Aorta (tissue), 5 donors: Measurements from ENCODE around the gene ZNF629. TPM values are rescaled to one million over a fixed set of nuclear protein-coding genes. Genes with fewer than 3 reads are reported as not detected.

Experiments used
- ATAC-seq: fragments of 200-7000 bp; cut with Tn5 transposase; one replicate; pipeline ENCODE4 v1.9.1; 2022; ENCODE audit warnings: moderate library complexity; ENCODE audit not compliant: low FRiP score
- DNase-seq, 2 donors: peaks; one replicate each; pipeline ENCODE4 v3.0.0-alpha.2; 2020
- H3K27ac ChIP-seq, 2 donors: one replicate each; pipeline ENCODE4 v1.5.1; 2013; ENCODE audit warnings: low read length in 2 of 2, mild to moderate bottlenecking in 2 of 2, moderate library complexity in 2 of 2, control low read depth in 1 of 2, inconsistent platforms in 1 of 2, low read depth in 1 of 2
- H3K27me3 ChIP-seq, 2 donors: one replicate each; pipeline ENCODE4 v1.6.1; 2013; ENCODE audit warnings: control low read depth in 1 of 2, low read length in 1 of 2, mild to moderate bottlenecking in 1 of 2, moderate library complexity in 1 of 2; ENCODE audit not compliant: insufficient read depth in 2 of 2, control insufficient read depth in 1 of 2
- H3K36me3 ChIP-seq, 2 donors: one replicate each; pipeline ENCODE4 v1.6.1; 2013; ENCODE audit warnings: control low read depth in 1 of 2, low read length in 1 of 2, mild to moderate bottlenecking in 1 of 2; ENCODE audit not compliant: insufficient read depth in 2 of 2, control insufficient read depth in 1 of 2
- H3K4me1 ChIP-seq, 2 donors: one replicate each; pipeline ENCODE4 v1.6.1; 2013; ENCODE audit warnings: low read length in 2 of 2, control low read depth in 1 of 2, mild to moderate bottlenecking in 1 of 2, moderate library complexity in 1 of 2; ENCODE audit not compliant: insufficient read depth in 2 of 2, control insufficient read depth in 1 of 2
- H3K4me3 ChIP-seq, 2 donors: one replicate each; pipeline ENCODE4 v1.5.1; 2013; ENCODE audit warnings: low read length in 2 of 2, control low read depth in 1 of 2, mild to moderate bottlenecking in 1 of 2
- H3K9me3 ChIP-seq: one replicate; pipeline ENCODE4 v1.6.1; 2013; ENCODE audit warnings: mild to moderate bottlenecking, low read length; ENCODE audit not compliant: control insufficient read depth
- WGBS, 2 donors: extraction: QIAGEN DNeasy Blood & Tissue Kit; methylation state at CpG; one replicate each; pipeline ENCODE4 v1.1.7; 2013; 5-methylcytosine and 5-hydroxymethylcytosine counted together
- intact Hi-C, 2 donors: fragments of 100-400 bp; cut with DNase I; formaldehyde crosslinking; loops; one replicate each; pipeline versions ENCODE4 v1.14.2 to v1.15.0; 2022
- polyA plus RNA-seq, 2 donors: library from polyadenylated mRNA; stranded (reverse); fragments of 200-250 nt; gene quantifications; one replicate each; pipeline ENCODE4 v1.2.3, GENCODE V29; 2013
- total RNA-seq, 2 donors: library from RNA; stranded (reverse); fragmentation: NEBNext Ultra II Directional; extraction: Animal tissue kit (Norgen Biotek cat#: 25700); gene quantifications; one replicate each; pipeline ENCODE4 v1.2.1, GENCODE V29; 2021
- donor health status: healthy with polysubstance abuse.
- donor health status: Bipolar disorder and iron deficiency.
- donor health status: DM: no; HTN: no; CAD: no.
- donor health status: DM: no; HTN: no; CAD: no.
- donor health status: DM: yes; HTN: yes; CAD: no.

The ZNF629 gene
- total and polyA plus RNA-seq, 4 donors: 2.1 to 13.4 (median 9.3) TPM

- peaks cover 0 to 6% of the 10 kb centered on the region in 2 donors for H3K36me3 ChIP-seq
- ATAC-seq: peak; percentile 31
- peak overlapping the region in 1 of 2 donors; percentile 55 for H3K27ac ChIP-seq
- 48 to 50% methylated on average over 8 of the region's 8 CpGs for WGBS, 2 donors
- no peak for DNase-seq
- intact Hi-C loops: no loop called here
- no peak overlapping the region for H3K4me3 ChIP-seq
- H3K9me3 ChIP-seq: no peaks in the 10 kb centered on the region
- no peaks in the 10 kb centered on the region for H3K27me3 ChIP-seq
- no peaks in the 10 kb centered on the region for H3K4me1 ChIP-seq
Measured at GRCh38 chr16:30774367-30775130, 12.5 kb downstream of the ZNF629 start.

DNA sequence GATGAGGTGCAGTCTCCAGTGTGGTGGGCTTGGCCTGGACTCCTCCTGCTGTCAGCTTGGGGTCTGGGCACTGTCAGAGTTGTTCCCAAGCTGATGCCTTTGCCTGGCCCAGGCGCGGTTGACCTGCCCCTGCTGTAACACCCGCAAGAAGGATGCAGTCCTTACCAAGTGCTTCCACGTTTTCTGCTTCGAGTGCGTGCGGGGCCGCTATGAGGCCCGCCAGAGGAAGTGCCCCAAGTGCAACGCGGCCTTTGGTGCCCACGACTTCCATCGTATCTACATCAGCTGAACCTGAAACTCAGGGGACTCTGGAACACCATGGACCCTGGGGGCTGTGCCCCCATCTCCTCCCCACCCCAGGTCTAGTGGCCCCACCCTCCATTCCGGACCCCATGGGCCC is 13.2 kb downstream of the ZNF629 start:
- intact Hi-C loops: no loop called here
- DNase-seq: no peak
- H3K4me3 ChIP-seq: no peak overlapping the region
- no peaks in the 10 kb centered on the region for H3K27me3 ChIP-seq
- no peaks in the 10 kb centered on the region for H3K9me3 ChIP-seq
- H3K27ac ChIP-seq: no peak overlapping the region
- peaks cover 0 to 12% of the 10 kb centered on the region in 2 donors for H3K36me3 ChIP-seq
- no peak for ATAC-seq
- WGBS, 2 donors: 84 to 86% methylated on average over 14 of the region's 14 CpGs
- H3K4me1 ChIP-seq: no peaks in the 10 kb centered on the region

DNA sequence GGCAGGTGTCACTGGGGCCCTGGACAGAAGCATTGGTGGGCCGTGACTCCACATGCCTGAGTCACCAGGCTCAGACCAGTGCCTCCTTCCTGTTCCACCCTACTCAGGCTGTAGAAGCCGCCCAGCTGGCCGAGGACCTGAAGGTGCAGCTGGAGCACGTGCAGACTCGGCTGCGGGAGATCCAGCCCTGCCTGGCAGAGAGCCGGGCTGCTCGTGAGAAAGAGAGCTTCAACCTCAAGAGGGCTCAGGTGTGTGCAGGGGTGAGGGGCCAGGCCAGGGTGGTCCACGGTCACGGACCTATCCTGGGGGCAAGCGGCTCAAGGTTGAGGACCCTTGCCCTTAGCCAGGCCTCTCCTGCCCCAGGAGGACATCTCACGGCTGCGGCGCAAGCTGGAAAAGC is 15.3 kb downstream of the ZNF629 start:
- intact Hi-C loops: no loop called here
- Histone ChIP-seq H3K36me3 (peaks cover 3 to 20% of the 10 kb centered on the region in 2 donors), H3K27me3 (no peaks in the 10 kb centered on the region), H3K27ac (no peak overlapping the region), H3K9me3 (no peaks in the 10 kb centered on the region), H3K4me3 (no peak overlapping the region), H3K4me1 (no peaks in the 10 kb centered on the region)
- DNase-seq (no peak), ATAC-seq (no peak)
- 86 to 87% methylated on average over 11 to 14 of the region's 14 CpGs for WGBS, 2 donors

DNA sequence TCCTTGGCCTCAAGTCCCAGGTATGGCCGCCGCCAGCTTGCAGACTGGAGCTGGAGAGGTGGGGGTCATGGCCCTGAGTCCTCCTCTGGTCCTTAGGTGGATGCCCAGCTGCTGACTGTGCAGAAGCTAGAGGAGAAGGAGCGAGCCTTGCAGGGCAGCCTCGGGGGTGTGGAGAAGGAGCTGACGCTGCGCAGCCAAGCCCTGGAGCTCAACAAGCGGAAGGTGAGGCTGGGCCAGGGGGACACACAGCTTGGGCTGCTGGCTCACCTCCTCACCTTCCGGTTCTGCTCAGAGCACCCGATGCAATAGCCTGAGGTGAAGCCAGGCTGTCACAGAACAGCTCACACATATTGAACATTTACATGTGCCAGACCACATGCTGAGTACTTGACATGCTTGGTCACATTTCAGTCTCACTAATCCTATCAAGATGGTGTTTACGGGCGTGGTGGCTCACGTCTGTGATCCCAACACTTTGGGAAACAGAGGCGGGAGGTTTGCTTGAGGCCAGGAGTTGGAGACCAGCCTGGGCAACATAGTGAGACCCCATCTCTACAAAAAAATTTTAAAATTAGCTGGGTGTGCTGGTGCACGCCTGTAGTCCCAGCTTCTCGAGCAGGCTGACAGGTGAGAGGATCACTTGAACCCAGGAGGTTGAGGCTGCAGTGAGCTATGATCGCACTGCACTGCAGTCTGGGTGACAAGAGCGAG is 17.5 kb downstream of the ZNF629 start:
- Histone ChIP-seq H3K9me3 (no peaks in the 10 kb centered on the region), H3K36me3 (peaks cover 3 to 32% of the 10 kb centered on the region in 2 donors), H3K27ac (no peak overlapping the region), H3K27me3 (no peaks in the 10 kb centered on the region), H3K4me1 (no peaks in the 10 kb centered on the region), H3K4me3 (no peak overlapping the region)
- ATAC-seq (no peak), DNase-seq (peak; percentile 39 to 68)
- intact Hi-C loops: loop anchor here in 1 of 2 donors (10.0 kb wide), 1 partner anchor 955 kb away; the partner anchor contains the start of genes PAGR1 and PRRT2
- 93% methylated on average over 17 of the region's 17 CpGs for WGBS, 2 donors

DNA sequence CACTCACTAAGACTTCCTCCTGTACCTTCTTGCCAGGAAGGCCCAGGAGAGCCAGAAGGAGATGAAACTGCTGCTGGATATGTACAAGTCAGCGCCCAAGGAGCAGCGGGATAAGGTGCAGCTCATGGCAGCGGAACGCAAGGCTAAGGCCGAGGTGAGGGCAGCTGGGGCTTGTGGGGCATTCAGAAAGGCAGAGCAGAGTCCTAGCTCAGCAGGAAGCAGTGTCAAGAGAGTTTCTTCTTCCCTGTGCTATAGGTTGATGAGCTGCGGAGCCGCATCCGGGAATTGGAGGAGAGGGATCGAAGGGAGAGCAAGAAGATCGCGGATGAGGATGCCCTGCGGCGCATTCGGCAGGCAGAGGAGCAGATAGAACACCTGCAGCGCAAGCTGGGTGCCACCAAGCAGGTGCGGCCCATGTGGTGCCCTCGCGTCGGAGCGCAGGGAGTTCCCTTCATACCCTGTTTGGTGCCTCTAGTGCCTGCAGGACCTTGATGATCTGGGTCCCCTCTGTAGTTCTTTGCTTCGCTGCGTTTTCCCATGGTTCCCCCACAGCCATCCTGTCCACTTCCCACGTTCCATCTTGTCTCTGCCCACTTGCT is 18.3 kb downstream of the ZNF629 start:
- Histone ChIP-seq H3K27me3 (no peaks in the 10 kb centered on the region), H3K27ac (no peak overlapping the region), H3K4me1 (no peaks in the 10 kb centered on the region), H3K36me3 (peaks cover 3 to 35% of the 10 kb centered on the region in 2 donors), H3K9me3 (no peaks in the 10 kb centered on the region), H3K4me3 (no peak overlapping the region)
- no peak for ATAC-seq
- intact Hi-C loops: loop anchor here in 1 of 2 donors (10.0 kb wide), 1 partner anchor 954 kb away; the partner anchor contains the start of genes PAGR1 and PRRT2
- WGBS, 2 donors: 95 to 96% methylated on average over 23 of the region's 23 CpGs
- peak; percentile 38 to 70 for DNase-seq

- Histone ChIP-seq H3K27ac (no peak overlapping the region), H3K27me3 (no peaks in the 10 kb centered on the region), H3K4me1 (peaks cover 0 to 4% of the 10 kb centered on the region in 2 donors), H3K9me3 (no peaks in the 10 kb centered on the region), H3K4me3 (no peak overlapping the region), H3K36me3 (peaks cover 3 to 35% of the 10 kb centered on the region in 2 donors)
- no peak for ATAC-seq
- 89% methylated on average over 18 of the region's 18 CpGs for WGBS, 2 donors
- intact Hi-C loops: loop anchor here in 1 of 2 donors (10.0 kb wide), 1 partner anchor 953 kb away; the partner anchor contains the start of genes PAGR1 and PRRT2
- DNase-seq: peak; percentile 46 to 70
Measured at GRCh38 chr16:30767767-30768465, 19.1 kb downstream of the ZNF629 start.

GRCh38 chr16:30766933-30767284 is 20.1 kb downstream of the ZNF629 start:
- intact Hi-C loops: loop anchor here in 1 of 2 donors (10.0 kb wide), 1 partner anchor 952 kb away; the partner anchor contains the start of genes PAGR1 and PRRT2
- Histone ChIP-seq H3K9me3 (no peaks in the 10 kb centered on the region), H3K36me3 (peaks cover 3 to 31% of the 10 kb centered on the region in 2 donors), H3K27ac (no peak overlapping the region), H3K27me3 (no peaks in the 10 kb centered on the region), H3K4me3 (no peak overlapping the region), H3K4me1 (peaks cover 0 to 5% of the 10 kb centered on the region in 2 donors)
- ATAC-seq (no peak), DNase-seq (no peak)
- WGBS, 2 donors: 46 to 48% methylated on average over 4 of the region's 4 CpGs
